BJ (cell line): ENCODE data around the gene SRGAP2B. TPM values are rescaled to one million over a fixed set of nuclear protein-coding genes. Genes with fewer than 3 reads are reported as not detected.
"Not testable (repeated sequence)": the region's sequence is repeated elsewhere in the genome, so short reads cannot be mapped to it uniquely, and the experiment has no call there.

Experiments
- CTCF ChIA-PET: fragments of 350-600 bp; formaldehyde crosslinking; extraction: SDS; loops from one replicate; lab custom pipeline; 2021; ENCODE audit warnings: antibody characterized with exemption, inconsistent platforms; lab: Yijun Ruan, JAX
- POLR2A ChIA-PET: fragments of 300-600 bp; sonication (Branson Sonifier 250); formaldehyde crosslinking; extraction: SDS; loops from one replicate; lab custom pipeline; 2021; ENCODE audit warnings: antibody characterized with exemption; lab: Charles Lee
- DNase-seq: peaks from one replicate; pipeline ENCODE4 v3.0.0-alpha.2; 2011; ENCODE audit warnings: low read depth
- H3K27me3 ChIP-seq: 2 replicates; pipeline ENCODE4 v1.6.0; 2011; ENCODE audit warnings: low read length; ENCODE audit not compliant: control insufficient read depth, insufficient read depth
- H3K36me3 ChIP-seq: 2 replicates; pipeline ENCODE4 v1.5.1; 2011; ENCODE audit warnings: low read length; ENCODE audit not compliant: control insufficient read depth, insufficient read depth
- H3K4me3 ChIP-seq: 2 replicates; pipeline ENCODE4 v1.5.1; 2011; ENCODE audit warnings: low read depth, mild to moderate bottlenecking, control low read depth, low read length
- polyA plus RNA-seq: library from polyadenylated mRNA; depleted of rRNA; stranded (reverse); fragments of >200 nt; gene quantifications from 2 replicates; pipeline ENCODE4 v1.2.3, GENCODE V29; 2011

Gene SRGAP2B
- polyA plus RNA-seq, 1 experiment: 4.8 TPM

DNA sequence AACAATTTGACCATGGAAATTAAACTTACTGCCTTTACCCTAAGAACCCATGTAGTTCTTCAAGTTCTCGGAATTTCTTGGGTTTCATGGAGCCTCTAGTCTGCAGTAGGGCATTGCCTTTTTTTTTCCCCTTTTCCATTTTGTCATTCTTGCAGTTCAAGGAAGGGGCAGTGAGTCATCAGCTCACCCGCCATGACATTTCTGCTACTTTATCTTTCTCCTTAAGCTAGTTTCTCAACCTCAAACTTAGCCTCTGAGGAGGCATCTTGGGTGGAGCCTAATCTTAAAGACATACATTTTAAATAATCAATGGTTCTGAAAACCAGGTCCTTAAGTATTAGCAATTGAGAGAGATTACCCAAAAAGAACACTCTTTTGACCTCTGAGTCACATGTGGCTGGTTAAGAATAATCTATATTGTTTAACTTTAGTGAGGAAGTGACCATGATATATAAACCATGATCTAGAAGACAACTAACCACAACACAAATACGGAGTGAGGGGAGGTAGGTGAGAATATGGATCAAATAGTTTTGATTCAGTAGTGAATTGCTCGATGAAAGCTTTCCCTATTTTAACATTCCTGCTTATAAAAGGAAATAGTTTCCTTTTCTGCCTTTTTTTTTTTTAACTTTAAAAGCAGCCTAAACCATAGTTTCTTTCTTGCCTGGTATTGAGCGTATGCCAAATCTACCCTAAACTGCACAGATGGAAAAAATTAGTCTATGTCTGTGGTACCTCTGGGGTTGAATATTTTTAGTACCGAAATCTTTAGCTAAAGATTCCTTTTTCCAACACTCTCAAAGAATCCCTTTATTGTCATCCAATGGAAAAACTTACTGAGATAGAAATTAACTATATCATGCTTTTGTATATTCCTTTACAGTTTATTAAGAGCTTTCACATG is 20.7 kb upstream of the SRGAP2B start:
- H3K36me3 ChIP-seq, H3K4me3 ChIP-seq, POLR2A ChIA-PET, DNase-seq, H3K27me3 ChIP-seq, CTCF ChIA-PET: not testable (repeated sequence)

DNA sequence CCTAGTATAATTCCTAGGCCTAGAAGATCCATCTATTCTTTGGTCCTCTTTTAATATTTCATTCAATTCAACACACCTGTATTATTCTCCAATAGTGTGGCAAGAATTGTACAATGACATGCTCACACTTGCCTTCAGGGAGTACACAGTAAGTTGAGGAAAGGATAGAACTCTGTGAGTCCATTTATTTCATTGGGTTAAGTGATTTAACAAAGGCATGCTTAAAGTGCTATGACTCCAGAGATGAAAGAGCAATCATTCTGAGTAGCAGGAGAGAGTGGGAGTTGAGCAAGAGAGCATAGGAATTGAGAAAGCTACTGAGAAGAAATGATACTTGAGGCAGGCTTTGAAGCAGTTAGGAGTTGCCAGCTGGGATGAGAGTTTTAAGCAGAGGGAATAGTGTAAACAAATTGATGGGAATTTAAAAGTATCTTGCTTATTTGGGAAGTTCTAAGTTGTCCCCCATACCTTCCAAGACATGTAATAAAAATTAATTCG is 19.5 kb upstream of the SRGAP2B start:
- H3K27me3 ChIP-seq, POLR2A ChIA-PET, CTCF ChIA-PET, H3K36me3 ChIP-seq, H3K4me3 ChIP-seq, DNase-seq: not testable (repeated sequence)

DNA sequence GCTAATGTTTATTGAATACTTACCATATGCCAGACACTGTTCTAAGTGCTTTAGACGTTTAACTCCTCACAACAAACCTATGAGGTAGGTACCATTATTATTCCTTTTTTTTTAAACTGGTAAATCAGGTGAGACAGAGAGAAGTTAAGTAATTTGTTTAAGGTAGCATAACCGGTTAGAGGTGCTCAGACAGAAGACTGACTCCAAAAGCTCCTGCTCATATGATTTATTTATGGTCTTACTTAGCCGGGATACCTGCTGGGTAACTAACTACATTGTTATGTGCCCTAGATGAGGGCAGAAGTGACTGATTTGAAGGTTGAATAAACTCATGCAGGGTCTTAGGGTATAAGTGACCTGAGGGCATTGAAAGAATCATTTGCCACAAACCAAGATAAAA is 17.6 kb upstream of the SRGAP2B start:
- H3K36me3 ChIP-seq, CTCF ChIA-PET: not testable (repeated sequence)

DNA sequence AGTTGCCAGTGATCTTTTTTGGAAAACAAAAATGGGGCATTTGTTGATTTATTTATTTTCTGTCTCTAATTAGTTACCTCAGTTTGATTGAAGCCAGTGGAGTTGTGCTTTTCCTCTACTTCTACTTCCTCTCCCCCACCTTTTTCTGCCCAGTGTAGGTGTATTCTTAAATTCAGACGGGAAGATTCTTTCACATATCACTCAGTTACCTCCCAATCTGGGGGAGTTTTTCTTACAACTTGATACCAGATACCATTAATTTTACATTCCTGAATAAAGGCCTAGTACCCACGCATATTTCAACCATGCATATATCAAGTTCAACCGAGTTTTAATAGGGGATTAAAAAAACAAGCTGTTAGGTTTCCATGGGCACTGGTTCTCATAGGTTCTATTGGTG is 16.5 kb upstream of the SRGAP2B start:
- CTCF ChIA-PET, DNase-seq, H3K4me3 ChIP-seq, H3K36me3 ChIP-seq, H3K27me3 ChIP-seq, POLR2A ChIA-PET: not testable (repeated sequence)

More for the DNA sequence above, 17.6 kb upstream of the SRGAP2B start:
- POLR2A ChIA-PET, H3K27me3 ChIP-seq, DNase-seq, H3K4me3 ChIP-seq: not testable (repeated sequence)

DNA sequence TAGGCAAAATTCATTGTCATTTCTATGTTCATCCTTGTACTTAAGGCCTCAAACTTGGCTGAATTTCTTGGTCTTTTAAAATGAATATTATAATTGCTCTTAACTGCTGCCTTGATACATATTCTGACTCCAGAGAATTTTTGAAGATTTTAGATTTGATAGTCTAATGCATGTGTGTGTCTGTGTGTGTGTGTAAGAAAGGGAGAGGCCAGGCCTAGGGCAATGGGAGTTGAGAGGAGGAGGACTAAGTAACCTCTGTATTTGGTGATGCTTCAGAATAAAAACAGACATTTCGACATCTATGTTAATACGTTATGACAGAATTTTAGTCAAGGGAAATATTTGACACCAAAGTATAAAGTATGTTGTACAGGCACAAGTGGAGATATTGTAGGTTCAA is 8.2 kb upstream of the SRGAP2B start:
- CTCF ChIA-PET, H3K27me3 ChIP-seq, H3K36me3 ChIP-seq, POLR2A ChIA-PET, H3K4me3 ChIP-seq, DNase-seq: not testable (repeated sequence)

DNA sequence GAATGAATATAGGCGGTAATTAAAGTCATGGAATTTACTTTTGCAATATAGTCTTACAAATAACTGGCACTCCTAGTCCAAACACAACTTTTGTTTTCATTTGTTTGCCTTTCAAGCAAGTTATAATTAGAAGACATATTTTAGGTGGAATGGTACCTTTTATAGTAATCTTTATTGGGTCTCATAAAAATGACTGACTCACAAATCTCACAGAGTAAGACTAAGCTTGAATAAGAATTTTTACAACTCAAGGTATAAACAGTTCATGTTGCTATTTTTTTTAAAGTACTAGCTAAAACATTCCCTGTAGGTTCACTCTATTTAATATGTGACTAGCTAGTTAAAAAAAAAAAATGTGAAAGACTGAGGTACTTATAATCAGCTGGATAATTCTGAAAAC is 6.6 kb upstream of the SRGAP2B start:
- H3K27me3 ChIP-seq, DNase-seq, H3K4me3 ChIP-seq, H3K36me3 ChIP-seq, CTCF ChIA-PET, POLR2A ChIA-PET: not testable (repeated sequence)

DNA sequence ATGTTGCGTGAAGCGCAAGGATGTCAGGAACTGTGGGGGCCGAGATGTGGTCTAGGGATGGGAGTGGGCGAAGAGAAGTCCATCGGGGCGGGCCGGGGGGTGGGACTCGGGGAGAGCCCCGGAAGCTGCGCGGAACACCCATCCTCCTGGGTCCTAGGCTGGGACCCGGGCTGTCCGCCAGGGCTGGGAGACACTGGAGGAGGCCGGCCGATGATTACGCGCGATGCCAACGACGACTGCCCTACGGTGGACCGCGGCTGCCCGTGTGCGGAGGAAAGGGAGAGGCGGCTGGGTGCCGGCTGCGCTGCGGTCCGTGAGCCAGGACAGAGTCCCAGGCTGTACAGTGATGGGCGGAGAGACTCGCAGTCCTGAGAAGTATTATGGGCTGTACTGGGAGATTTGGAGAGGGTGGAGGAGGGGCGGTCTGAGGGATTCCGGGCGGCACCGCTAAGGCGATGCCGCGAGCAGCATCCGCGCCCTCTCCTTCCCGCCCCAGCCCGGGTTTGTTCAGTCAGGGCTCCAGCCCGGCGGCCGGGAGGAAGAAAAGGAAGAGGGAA is 395 bp downstream of the SRGAP2B start:
- H3K36me3 ChIP-seq, POLR2A ChIA-PET, CTCF ChIA-PET, DNase-seq, H3K27me3 ChIP-seq: not testable (repeated sequence)
- peak overlapping the region; percentile 43 for H3K4me3 ChIP-seq

DNA sequence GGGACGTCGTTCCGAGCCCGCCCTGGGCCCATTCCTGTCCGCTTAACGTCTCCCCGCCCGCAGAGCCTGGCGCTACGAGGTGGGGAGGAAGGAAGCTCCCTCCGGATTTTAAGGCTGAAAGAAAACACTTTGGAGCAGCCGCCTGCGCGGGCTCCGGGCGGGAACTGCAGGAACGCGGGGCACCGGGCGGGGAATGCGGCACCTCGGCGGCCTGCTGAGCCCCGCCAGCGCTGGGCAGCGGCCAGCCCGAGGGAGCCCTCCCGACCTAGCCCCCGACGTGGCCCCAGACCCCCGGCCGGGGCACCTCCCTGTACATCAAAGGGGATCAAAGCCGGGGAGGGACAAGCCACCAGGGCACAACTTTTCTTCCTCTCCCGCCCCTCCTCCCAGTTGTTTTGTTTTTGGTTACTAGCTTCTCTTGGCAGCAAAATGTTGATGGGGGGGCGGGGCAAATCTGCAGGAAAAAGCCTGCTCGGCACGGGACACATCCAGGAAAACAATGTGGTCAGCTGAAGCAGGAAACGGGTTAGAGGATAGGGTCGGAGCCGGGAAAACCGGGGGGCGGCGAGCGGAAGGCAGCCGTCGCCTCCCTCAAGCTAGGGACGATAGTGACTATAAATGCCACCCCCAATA is 1.5 kb downstream of the SRGAP2B start:
- H3K4me3 ChIP-seq: peak overlapping the region; percentile 39
- CTCF ChIA-PET, POLR2A ChIA-PET, H3K27me3 ChIP-seq, H3K36me3 ChIP-seq, DNase-seq: not testable (repeated sequence)

DNA sequence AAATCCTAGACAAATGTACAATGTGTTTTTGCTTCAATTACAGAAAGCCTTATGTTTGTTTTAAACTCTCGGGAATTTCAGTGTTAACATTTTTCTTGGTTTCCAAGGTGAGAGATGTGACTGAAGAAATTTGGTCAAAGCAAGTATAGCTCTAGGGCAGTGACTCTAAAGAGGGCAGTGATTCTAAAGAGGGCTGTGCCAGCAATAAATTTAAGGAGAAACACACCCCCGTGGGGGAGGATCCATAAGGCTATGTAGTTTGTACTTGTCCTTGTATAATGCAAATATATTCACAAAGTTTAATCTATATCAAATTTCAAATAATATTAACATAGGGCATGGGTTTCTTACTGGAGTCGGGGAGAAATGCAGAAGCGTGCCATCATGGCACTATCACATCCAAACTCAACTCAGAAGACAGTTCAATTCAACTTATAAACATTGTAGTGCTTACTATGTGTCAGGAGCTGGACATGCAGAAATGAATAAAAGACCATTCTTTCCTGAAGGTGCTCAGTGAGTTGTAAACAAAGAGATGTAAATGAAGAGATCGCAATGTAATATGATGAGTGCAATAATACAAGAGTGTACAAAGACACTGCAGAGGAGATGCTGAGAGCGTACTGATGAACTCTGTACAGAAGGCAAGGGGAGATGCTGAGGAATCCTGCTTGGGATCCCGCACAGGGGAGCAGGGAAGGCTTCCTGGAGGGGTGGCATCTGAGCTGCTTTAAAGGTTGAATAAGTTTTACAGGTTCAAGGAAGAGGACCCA is 12.5 kb downstream of the SRGAP2B start:
- CTCF ChIA-PET, POLR2A ChIA-PET, H3K36me3 ChIP-seq: not testable (repeated sequence)

DNA sequence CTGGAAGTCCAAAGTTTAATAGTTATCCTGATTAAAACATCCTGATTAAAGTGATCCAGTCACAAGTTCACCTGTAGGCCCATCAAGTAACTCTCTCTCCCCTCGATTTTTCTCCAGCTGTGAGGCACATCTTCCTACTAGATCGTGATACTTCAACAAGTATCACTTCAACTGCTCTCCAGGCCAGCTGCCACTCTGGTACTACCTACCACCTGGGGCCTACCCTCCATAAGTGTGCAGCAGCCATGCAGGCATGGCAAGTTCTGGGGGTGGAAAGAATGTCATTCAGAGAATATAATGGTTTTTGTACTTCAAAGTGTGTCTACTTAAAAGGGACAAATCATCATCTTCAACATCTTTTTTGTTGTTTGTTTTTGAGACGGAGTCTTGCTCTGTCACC is 14.9 kb downstream of the SRGAP2B start:
- H3K36me3 ChIP-seq, CTCF ChIA-PET, H3K27me3 ChIP-seq, DNase-seq, H3K4me3 ChIP-seq, POLR2A ChIA-PET: not testable (repeated sequence)

More for the DNA sequence above, 12.5 kb downstream of the SRGAP2B start:
- not testable (repeated sequence) for H3K27me3 ChIP-seq, DNase-seq, H3K4me3 ChIP-seq

DNA sequence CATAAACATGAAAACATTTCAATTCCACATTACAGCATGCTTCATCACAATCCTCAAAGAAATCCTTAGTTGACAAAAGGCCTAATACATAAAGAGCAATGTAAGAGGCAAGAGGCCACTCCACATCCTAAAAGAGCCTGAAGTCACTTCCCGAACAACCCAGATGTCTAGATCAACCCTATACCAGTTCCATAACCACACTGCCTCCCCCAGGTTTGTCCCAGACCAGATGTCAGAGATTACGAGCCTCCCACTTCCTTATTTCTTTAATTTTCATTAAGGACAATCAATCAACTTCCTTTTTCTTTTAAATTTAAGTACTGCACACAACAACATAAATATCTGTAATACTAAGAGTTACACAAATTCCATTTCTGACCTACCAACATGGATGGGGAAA is 15.4 kb downstream of the SRGAP2B start:
- POLR2A ChIA-PET, CTCF ChIA-PET, DNase-seq, H3K27me3 ChIP-seq, H3K4me3 ChIP-seq, H3K36me3 ChIP-seq: not testable (repeated sequence)

DNA sequence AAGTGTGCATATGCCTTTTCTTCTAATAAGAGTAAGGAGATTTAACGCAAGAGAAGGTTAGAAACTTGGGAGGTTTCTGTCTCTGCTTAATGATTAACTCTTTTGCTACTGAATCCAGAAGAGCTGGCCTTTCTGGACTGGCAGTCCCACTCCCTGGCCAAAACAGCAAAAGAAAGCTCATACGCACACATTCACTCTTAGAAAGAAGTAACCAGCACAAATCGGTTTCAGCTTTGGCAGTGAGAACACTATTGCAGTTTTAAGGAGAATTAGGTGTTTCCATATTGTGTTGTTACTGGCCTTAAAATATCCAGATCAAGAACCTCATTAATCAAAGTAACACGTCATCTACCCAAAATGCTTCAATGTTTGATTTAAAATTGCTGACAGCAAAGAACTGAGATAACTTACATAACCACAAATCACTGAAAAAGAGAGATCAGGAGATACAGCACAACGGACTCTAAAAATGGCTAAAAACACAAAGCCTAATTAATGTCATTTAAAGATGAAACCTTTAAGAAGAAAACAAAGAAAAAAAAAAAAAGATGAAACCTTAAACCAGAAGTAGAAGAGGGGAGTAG is 16.2 kb downstream of the SRGAP2B start:
- CTCF ChIA-PET, H3K4me3 ChIP-seq, H3K36me3 ChIP-seq, H3K27me3 ChIP-seq, DNase-seq, POLR2A ChIA-PET: not testable (repeated sequence)
